GM12891 (cell line): ENCODE data around the gene ESRRG.

Experiments
- PAX5 ChIP-seq: IDR thresholded peaks from 2 replicates; pipeline ENCODE4 v1.6.1; 2011; ENCODE audit warnings: low read length, moderate library complexity, mild to moderate bottlenecking; ENCODE audit not compliant: insufficient read depth, severe bottlenecking
- POLR2A ChIP-seq: IDR thresholded peaks from 2 replicates; pipeline ENCODE4 v1.6.1; 2011; ENCODE audit warnings: low read depth, low read length, control low read depth
- POLR2AphosphoS5 ChIP-seq: IDR thresholded peaks from 2 replicates; pipeline ENCODE4 v1.6.1; 2011; ENCODE audit warnings: low read depth, low read length, control low read depth
- POU2F2 ChIP-seq: IDR thresholded peaks from 2 replicates; pipeline ENCODE4 v1.6.1; 2011; ENCODE audit warnings: low read depth, mild to moderate bottlenecking, control low read depth, low read length, moderate library complexity
- SPI1 ChIP-seq: IDR thresholded peaks from 2 replicates; pipeline ENCODE4 v1.6.1; 2011; ENCODE audit warnings: low read depth, low read length, control low read depth
- TAF1 ChIP-seq: IDR thresholded peaks from 2 replicates; pipeline ENCODE4 v1.6.1; 2011; ENCODE audit warnings: low read depth, low read length, control low read depth

- TF ChIP-seq POLR2A (no peak), TAF1 (no peak), SPI1 (no peak), PAX5 (no peak), POLR2AphosphoS5 (no peak), POU2F2 (no peak)
These were observed 35.0 kb downstream of the ESRRG start for GRCh38 chr1:216688127-216688657.
